Measurements from ENCODE around the gene FAM83E.

Gene FAM83E

DNA sequence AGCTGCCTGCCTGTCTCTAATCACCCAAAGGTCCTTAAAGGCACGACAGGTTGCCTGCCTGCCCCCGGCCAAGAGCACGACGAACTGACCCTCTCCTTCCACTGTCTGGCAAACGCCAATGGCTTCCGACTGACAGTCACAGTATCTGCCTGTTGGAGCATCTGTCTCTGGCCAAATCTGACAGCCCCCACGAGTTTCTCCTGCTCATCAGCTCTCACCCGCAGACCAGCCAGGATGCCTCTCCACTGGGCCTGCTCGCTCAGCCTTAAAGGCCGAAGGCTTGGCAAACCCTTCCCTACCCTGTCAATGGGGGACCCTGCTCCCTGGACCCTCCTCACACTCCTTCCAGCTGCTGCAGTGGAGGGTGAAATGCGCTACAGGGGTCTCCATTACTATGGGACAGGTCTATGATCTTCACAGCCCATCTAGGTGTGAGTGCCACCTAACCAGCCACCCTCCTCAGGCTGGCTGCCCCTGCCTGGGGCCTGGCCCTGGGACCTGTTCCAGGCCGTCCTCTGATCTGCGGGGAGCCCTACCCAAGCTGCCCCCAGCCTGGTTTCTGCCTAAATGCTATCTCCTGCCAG lies 932 bp downstream of the FAM83E start:
- TF ChIP-seq, protein P1, sequence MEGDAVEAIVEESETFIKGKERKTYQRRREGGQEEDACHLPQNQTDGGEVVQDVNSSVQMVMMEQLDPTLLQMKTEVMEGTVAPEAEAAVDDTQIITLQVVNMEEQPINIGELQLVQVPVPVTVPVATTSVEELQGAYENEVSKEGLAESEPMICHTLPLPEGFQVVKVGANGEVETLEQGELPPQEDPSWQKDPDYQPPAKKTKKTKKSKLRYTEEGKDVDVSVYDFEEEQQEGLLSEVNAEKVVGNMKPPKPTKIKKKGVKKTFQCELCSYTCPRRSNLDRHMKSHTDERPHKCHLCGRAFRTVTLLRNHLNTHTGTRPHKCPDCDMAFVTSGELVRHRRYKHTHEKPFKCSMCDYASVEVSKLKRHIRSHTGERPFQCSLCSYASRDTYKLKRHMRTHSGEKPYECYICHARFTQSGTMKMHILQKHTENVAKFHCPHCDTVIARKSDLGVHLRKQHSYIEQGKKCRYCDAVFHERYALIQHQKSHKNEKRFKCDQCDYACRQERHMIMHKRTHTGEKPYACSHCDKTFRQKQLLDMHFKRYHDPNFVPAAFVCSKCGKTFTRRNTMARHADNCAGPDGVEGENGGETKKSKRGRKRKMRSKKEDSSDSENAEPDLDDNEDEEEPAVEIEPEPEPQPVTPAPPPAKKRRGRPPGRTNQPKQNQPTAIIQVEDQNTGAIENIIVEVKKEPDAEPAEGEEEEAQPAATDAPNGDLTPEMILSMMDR (IDR thresholded peaks at IDR 0.05; ENCODE audit: low read length, missing control alignments), result no peak
- DNase-seq (ENCODE audit: low read depth), result no peak
- no peak overlapping the region for H3K4me3 ChIP-seq (replicated peaks; ENCODE audit: low read depth, low read length)

DNA sequence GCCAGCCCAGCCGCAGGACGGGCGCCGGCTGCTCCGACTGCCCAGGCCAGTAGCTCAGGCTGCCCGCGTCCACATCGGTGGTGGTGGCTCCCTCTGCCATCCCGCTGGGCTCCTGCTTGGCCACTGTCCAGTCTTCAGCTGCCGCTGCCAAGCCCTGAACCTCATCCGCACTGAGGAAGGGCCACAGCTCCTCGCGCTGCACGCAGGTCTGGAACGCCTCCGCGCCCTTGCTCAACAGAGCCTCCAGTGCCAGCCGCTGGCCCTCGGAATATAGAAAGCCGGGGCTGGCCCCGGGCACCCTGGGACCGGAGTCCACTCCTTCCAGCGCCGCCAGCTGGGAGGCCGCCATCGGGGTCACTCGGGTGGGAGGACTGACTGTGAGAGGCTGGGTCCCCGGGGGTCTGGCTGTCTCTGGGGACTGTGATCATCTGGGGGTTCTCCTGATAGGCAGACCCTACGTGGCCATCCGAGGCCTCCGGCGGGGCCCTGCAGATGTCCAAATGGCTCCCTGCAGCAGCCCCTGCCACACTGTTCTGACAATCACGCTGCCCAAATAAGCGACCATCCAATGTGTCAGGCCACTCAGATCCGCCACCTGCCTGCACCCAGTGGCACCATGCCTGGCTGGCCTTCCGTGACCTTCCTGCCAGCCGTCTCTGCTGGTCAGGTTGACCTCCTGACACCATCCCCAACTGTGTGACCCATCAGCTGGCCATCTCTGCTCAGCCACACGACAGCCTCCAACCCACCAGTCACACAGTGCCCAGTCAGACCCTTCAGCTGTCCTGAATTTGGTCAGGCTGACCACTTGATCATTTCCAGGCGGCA lies 1.6 kb downstream of the FAM83E start:
- TF ChIP-seq, protein P1 (IDR thresholded peaks at IDR 0.05; ENCODE audit: low read length, missing control alignments), result no peak

DNA sequence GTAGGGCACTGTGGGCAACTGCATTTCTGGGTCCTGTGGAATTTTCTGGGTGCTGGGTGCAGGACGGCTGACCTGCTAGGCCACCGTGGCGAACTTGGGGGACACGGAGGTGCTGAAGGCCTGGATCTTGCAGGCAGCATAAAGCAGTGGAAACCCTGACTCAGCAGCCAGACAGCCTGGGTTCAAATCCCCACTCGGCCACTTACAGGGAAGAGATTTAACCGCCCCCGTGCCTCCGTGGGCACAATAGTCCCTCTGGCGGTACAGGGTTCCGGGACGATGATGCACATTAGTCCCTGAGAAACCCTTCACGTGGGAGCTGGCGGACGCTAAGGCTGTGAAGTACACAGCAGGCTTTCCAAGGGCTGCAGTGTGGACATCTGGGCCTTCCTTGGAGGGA lies 3.0 kb downstream of the FAM83E start:
- DNase-seq (ENCODE audit: low read depth), result no peak
- TF ChIP-seq, protein P1 (IDR thresholded peaks at IDR 0.05; ENCODE audit: low read length, missing control alignments), result no peak
- H3K4me3 ChIP-seq (replicated peaks; ENCODE audit: low read depth, low read length), result no peak overlapping the region

More for the DNA sequence above, 1.6 kb downstream of the FAM83E start:
- H3K4me3 ChIP-seq (replicated peaks; ENCODE audit: low read depth, low read length), result no peak overlapping the region
- DNase-seq (ENCODE audit: low read depth), result no peak

DNA sequence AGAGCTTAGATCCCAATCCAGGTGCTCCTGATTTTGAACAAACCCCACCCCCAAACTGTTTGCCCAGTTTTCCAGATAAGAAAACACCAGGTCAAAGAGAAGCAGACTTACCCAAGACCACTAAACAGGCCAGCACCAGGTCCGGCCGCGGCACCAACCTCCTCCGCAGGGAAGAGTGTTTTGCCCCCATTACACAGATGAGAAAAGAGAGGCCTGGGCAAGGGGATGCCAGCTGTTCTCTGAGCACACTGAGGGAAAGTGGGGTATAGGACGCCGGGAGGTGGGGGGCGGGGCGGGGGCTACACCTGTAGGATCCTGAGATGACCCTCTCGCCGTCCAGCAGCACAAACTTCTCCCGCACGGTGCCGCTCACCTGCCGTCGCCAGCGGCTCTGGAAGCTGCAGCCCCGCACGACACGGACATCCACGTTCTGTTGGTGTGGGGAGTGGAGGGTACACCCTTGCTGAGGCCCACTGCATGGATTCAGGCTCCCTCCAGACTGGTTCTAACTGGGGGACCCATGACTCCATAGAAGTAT lies 5.2 kb downstream of the FAM83E start:
- DNase-seq (ENCODE audit: low read depth), result no peak
- no peak overlapping the region for H3K4me3 ChIP-seq (replicated peaks; ENCODE audit: low read depth, low read length)
- TF ChIP-seq, protein P1 (IDR thresholded peaks at IDR 0.05; ENCODE audit: low read length, missing control alignments), result no peak

DNA sequence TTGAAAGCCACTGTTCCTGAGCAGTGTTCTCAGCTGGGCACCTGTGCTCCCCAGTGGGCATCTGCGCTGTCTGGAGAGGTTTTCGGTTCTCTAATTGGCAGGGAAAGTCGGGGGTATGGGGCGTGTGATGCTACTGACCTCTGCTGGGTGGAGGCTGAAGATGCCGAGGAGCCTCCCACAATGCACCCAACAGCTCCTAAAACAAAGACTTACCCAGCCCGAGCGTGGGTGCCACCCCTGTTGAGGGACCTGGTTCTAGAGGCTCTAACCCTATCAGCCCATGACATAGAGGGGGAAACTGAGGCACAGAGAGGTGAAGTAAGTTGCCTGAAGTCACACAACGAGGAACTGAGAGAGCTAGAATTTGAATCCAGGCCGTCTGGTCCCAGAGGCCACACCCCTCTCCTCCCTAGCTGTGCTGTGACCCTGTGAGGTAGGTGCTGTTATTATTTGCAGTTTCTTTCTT lies 6.0 kb downstream of the FAM83E start:
- TF ChIP-seq, protein P1 (IDR thresholded peaks at IDR 0.05; ENCODE audit: low read length, missing control alignments), result peak; percentile 45
- no peak overlapping the region for H3K4me3 ChIP-seq (replicated peaks; ENCODE audit: low read depth, low read length)
- DNase-seq (ENCODE audit: low read depth), result peak; percentile 49

DNA sequence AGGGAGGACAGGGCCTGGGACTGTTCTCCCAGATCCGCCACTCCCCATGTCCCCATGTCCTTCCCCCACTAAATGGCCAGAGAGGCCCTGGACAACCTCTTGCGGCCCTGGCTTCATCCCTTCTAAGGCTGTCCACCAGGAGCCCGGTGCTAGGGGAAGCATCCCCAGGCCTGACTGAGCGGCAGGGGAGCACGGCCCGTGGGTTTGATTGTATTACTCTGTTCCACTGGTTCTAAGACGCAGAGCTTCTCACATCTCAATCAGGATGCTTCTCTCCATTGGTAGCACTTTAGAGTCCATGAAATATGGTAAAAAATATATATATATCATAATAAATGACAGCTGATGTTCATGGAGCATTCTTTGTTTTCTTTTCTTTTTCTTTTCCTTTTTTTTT lies 7.5 kb downstream of the FAM83E start:
- TF ChIP-seq, protein P1 (IDR thresholded peaks at IDR 0.05; ENCODE audit: low read length, missing control alignments), result no peak
- no peak overlapping the region for H3K4me3 ChIP-seq (replicated peaks; ENCODE audit: low read depth, low read length)
- no peak for DNase-seq (ENCODE audit: low read depth)
